ENCODE results near the gene BRICD5. TPM values are rescaled to one million over a fixed set of nuclear protein-coding genes. Genes with fewer than 3 reads are reported as not detected.

BRICD5 gene
- polyA plus RNA-seq, 12 donors, result 3.2 to 14.8 (median 5.2) TPM; not detected in 1

DNA sequence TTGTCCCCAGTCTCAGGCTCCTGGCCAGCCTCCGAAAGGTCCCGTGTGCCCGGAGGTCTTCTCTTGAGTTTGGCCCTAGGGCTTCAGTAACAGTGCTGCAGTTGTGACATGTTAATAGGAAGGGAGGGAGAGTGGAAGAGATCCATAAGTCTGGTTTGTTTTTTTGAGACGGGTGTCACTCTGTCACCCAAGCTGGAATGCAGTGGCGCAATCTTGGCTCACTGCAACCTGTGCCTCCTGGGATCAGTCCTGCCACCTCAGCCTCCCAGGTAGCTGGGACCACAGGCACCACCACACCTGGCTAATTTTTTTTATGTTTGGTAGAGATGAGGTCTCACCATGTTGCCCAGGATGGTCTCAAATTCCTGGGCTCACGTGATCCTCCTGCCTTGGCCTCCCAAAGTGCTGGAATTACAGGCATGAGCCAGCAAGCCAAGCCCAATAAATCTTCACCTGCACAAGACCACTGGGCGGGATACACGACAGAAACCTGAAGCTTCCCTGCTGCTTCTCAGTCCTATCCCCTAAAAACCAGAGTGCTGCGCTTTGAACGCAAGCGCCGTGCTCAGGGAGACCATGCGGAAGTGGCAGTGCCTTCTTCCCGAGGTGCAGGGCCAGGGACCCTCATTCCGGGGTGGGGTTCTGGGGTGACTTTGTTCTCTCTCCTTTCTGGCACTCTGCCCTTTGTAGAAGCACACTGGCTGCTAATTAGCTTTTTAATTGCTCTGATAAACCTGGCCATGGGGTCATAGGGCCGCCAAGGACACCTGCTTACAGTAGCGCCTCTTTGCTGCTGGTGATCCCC, 44.2 kb downstream of the BRICD5 start:
- DNase-seq, result no peak

DNA sequence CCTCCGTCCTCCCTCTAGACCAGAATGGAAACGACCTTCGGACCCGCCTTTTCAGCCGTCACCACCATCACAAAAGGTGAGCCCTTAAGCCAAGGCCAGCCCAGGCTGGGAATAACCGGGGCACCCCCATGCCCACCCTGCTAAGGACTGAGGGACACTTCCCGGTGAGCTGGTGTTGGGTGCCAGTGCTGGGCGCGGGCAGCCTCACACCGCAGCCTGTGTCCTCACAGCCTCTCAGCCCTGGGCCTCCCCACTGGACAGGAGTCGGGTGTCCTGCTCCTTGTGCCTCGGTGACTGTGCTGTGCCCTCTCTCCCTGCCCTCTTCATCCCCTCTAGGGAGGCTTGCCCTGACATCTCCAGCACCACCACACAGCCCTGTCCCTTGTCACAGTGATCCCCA, 44.8 kb downstream of the BRICD5 start:
- no peak for DNase-seq

DNA sequence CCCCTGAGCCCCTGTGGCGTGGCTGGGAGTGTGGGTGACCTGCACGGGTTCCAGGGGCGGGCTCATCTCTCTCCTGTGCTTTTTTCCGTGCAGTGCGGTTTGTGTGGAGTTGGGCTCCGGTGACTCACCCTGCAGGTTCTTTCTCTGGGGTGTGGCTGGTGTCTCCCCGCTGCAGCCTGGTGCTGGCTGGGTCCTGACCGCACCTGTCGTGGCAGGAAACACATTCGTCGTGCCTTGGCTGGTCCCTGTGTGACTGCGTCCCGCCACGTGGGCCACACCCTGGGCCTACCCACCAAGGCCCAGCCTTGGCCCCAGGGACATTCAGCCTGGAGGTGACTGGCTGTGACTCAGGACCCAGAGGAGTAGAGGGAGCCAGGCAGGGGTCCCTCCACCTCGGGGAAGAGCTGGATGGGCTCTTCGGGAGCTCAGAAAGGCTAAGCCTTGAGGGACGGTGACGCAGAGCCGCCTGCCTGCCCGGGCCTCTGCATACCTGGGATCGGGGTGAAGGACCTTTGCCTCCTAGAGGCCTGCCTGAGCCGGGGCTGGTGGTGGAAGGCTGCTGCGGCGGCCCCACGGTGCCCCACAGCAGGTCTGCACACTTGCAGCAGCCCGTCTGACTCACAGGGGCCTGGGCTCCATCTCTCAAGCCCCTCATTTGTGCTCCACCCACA, 47.3 kb downstream of the BRICD5 start:
- DNase-seq, result no peak

DNA sequence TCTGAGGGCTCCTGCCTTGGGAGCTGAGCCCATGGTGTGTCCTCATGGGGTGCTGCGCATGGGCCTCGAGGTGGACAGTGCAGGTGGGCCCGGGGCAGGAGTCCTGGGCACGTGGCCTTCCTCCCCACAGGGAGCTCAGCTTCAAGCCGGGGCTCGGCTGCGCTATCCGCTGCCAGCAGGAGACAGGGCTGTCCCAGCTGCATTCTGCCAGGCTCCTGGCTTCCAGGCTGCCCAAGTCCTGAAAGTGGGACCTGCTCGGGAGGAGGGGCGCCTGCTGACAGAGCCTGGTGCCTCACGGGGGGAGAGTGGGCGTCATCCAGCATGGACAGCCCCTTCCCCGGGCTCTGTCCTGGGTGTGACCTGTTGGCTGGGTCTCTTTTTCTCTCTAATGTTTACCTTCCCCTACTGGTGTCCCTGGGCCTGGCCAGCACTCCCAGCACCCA, 48.0 kb downstream of the BRICD5 start:
- DNase-seq, result no peak

DNA sequence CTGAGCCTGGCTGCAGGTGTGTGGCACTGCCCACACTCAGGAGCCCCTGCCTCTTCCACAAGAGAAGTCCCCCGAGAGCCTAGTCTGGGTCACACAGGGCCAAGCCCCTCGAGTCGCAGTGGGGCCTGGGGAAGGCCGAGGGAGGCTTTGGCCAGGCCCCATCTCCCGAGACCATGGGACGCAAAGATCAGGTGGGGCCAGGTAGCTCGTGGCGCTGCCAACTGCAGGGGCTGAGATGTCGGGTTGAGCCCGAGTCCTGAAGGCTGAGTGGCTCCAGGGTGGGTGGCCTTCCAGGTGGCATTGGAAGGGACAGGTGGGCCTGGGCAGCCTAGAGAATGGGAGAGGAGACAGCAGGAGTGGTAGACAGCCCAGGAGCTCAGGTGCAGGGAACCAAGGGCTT, 48.8 kb downstream of the BRICD5 start:
- DNase-seq, result no peak

DNA sequence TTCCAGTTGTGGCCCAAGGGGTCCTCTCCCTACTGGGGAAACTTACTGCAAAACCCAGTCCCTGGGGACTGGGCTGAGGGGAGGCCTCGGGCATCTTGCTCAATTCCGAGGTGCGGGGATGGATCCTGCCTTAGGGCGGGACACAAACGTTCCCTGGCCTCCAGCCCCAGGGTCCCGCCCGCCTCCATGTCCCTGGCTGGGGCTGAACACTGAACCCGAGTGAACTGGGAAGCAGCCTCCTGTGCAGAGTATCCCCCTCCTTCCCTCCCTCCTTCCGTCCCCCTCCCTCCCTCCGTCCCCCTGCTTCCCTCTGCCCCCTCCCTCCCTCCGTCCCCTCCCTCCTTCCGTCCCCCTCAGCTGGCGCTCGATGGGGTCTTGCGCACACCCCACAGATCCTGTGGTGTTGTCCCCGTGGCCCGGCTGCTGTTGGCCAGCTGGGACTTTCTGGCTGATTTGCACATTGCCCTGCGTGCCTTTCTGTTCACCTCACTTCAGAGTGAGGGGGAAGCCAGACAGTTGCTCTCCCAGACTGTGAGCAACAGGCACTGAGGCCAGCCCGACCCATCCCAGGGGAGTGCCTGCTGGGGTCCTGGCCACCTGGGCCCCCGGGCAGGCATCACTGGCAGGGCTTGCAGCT, 49.6 kb downstream of the BRICD5 start:
- DNase-seq, result no peak

Other genes with a start within 250 kb of the BRICD5 start
- gene RPS2, start 246.0 kb downstream of the BRICD5 start, polyA plus RNA-seq (ENCODE audit: insufficient read length in 12 of 12), result 1,000 to 10,000 TPM; 2,162 to 3,862 (median 3,028) TPM
- not detected for gene RNF151, start 244.0 kb downstream of the BRICD5 start, polyA plus RNA-seq (ENCODE audit: insufficient read length in 12 of 12)
- 10 to 100 TPM in 11 of 12 donors, not detected in 1; 16.7 to 31.5 (median 21.7) TPM for gene TBL3, start 238.8 kb downstream of the BRICD5 start, polyA plus RNA-seq (ENCODE audit: insufficient read length in 12 of 12)
- 1 to 10 TPM in 3 of 12 donors, under 1 TPM in 6, not detected in 3; 0.38 to 1.4 (median 0.74) TPM for gene NOXO1, start 229.4 kb downstream of the BRICD5 start, polyA plus RNA-seq (ENCODE audit: insufficient read length in 12 of 12)
- 10 to 100 TPM in 11 of 12 donors, not detected in 1; 10.9 to 40.2 (median 15.1) TPM for gene GFER, start 226.7 kb downstream of the BRICD5 start, polyA plus RNA-seq (ENCODE audit: insufficient read length in 12 of 12)
- gene SYNGR3, start 220.9 kb downstream of the BRICD5 start, polyA plus RNA-seq (ENCODE audit: insufficient read length in 12 of 12), result 1 to 10 TPM in 4 of 12 donors, under 1 TPM in 6, not detected in 2; 0.25 to 1.5 (median 0.86) TPM
- gene ZNF598, start 201.0 kb downstream of the BRICD5 start, polyA plus RNA-seq (ENCODE audit: insufficient read length in 12 of 12), result 10 to 100 TPM in 11 of 12 donors, not detected in 1; 13.6 to 32.2 (median 18.6) TPM
- 1 to 10 TPM in 8 of 12 donors, under 1 TPM in 2, not detected in 2; 0.56 to 3.1 (median 1.5) TPM for gene NPW, start 191.1 kb downstream of the BRICD5 start, polyA plus RNA-seq (ENCODE audit: insufficient read length in 12 of 12)
- 10 to 100 TPM in 11 of 12 donors, not detected in 1; 26.8 to 55.1 (median 36.1) TPM for gene NHERF2, start 184.0 kb downstream of the BRICD5 start, polyA plus RNA-seq (ENCODE audit: insufficient read length in 12 of 12)
- 10 to 100 TPM in 7 of 12 donors, 1 to 10 TPM in 4, not detected in 1; 8.4 to 35.5 (median 10.6) TPM for gene NTHL1, start 163.0 kb downstream of the BRICD5 start, polyA plus RNA-seq (ENCODE audit: insufficient read length in 12 of 12)
- gene TSC2, start 162.9 kb downstream of the BRICD5 start, polyA plus RNA-seq (ENCODE audit: insufficient read length in 12 of 12), result 1,000 to 10,000 TPM in 1 of 12 donors, 100 to 1,000 TPM in 1, 10 to 100 TPM in 10; 62.0 to 1,357 (median 75.2) TPM
- 100 to 1,000 TPM in 7 of 12 donors, 10 to 100 TPM in 4, not detected in 1; 85.8 to 199 (median 121) TPM for gene PKD1, start 75.0 kb downstream of the BRICD5 start, polyA plus RNA-seq (ENCODE audit: insufficient read length in 12 of 12)
- gene RAB26, start 62.2 kb downstream of the BRICD5 start, polyA plus RNA-seq (ENCODE audit: insufficient read length in 12 of 12), result 1 to 10 TPM in 3 of 12 donors, under 1 TPM in 7, not detected in 2; 0.27 to 1.9 (median 0.78) TPM
- gene TRAF7, start 55.1 kb downstream of the BRICD5 start, polyA plus RNA-seq (ENCODE audit: insufficient read length in 12 of 12), result 10 to 100 TPM in 11 of 12 donors, not detected in 1; 28.9 to 60.7 (median 45.0) TPM
- 1 to 10 TPM in 10 of 12 donors, not detected in 2; 1.3 to 4.1 (median 2.1) TPM for gene CASKIN1, start 14.3 kb downstream of the BRICD5 start, polyA plus RNA-seq (ENCODE audit: insufficient read length in 12 of 12)
- 10 to 100 TPM in 11 of 12 donors, not detected in 1; 26.6 to 47.2 (median 30.3) TPM for gene MLST8, start 5.4 kb downstream of the BRICD5 start, polyA plus RNA-seq (ENCODE audit: insufficient read length in 12 of 12)
- 10 to 100 TPM in 10 of 12 donors, 1 to 10 TPM in 1, not detected in 1; 8.8 to 25.3 (median 12.4) TPM for gene PGP, start 4.0 kb upstream of the BRICD5 start, polyA plus RNA-seq (ENCODE audit: insufficient read length in 12 of 12)
- gene E4F1, start 12.7 kb upstream of the BRICD5 start, polyA plus RNA-seq (ENCODE audit: insufficient read length in 12 of 12), result 10 to 100 TPM in 10 of 12 donors, 1 to 10 TPM in 1, not detected in 1; 9.7 to 19.9 (median 11.6) TPM
- gene DNASE1L2, start 25.6 kb upstream of the BRICD5 start, polyA plus RNA-seq (ENCODE audit: insufficient read length in 12 of 12), result under 1 TPM in 10 of 12 donors, not detected in 2; 0.47 to 1.00 (median 0.72) TPM
- gene ECI1, start 40.7 kb upstream of the BRICD5 start, polyA plus RNA-seq (ENCODE audit: insufficient read length in 12 of 12), result 10 to 100 TPM in 11 of 12 donors, not detected in 1; 27.7 to 56.2 (median 43.9) TPM
- gene RNPS1, start 57.3 kb upstream of the BRICD5 start, polyA plus RNA-seq (ENCODE audit: insufficient read length in 12 of 12), result 100 to 1,000 TPM in 11 of 12 donors, not detected in 1; 151 to 206 (median 167) TPM
- gene ABCA3, start 129.9 kb upstream of the BRICD5 start, polyA plus RNA-seq (ENCODE audit: insufficient read length in 12 of 12), result 10 to 100 TPM in 11 of 12 donors, not detected in 1; 12.3 to 24.2 (median 14.4) TPM
- 1 to 10 TPM in 11 of 12 donors, not detected in 1; 3.3 to 9.5 (median 6.5) TPM for gene CCNF, start 218.6 kb upstream of the BRICD5 start, polyA plus RNA-seq (ENCODE audit: insufficient read length in 12 of 12)
- 1 to 10 TPM in 11 of 12 donors, not detected in 1; 3.2 to 8.4 (median 4.3) TPM for gene TEDC2, start 249.2 kb upstream of the BRICD5 start, polyA plus RNA-seq (ENCODE audit: insufficient read length in 12 of 12)